ENCODE results near the gene MROH2A.

The MROH2A gene

DNA sequence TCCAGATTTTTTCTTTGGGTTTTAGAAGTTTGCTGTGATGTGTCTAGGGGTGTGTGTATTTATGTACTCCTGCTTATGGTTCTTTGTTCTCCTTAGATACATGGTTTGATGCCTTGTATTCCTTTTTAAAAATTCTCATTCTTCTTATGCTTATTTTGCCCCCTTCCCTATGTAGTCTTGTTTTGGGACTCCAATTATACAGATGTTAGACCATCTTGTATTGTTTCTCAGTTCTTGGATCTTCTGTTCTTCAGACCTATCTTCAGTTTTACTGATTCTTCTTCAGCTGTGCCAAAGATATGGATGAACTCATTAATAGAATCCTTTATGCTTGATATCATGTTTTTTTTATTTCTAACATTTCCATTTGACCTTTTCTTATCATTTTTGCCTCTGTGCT is 104.2 kb downstream of the MROH2A start:
- Histone ChIP-seq H3K9ac (ENCODE audit: low read depth, low read length) (no peak overlapping the region), H3K36me3 (ENCODE audit: insufficient read depth, low read length) (no peaks in the 10 kb centered on the region), H3K4me1 (ENCODE audit: insufficient read depth, low read length) (no peaks in the 10 kb centered on the region), H3K9me3 (ENCODE audit: control insufficient read depth, insufficient read depth, low read length) (0 out of 2 replicates have a peak, but pooled peaks cover 4% of the 10 kb centered on the region)

All from ES-I3 (cell line).